ENCODE results near the gene YARS2. TPM values are rescaled to one million over a fixed set of nuclear protein-coding genes. Genes with fewer than 3 reads are reported as not detected.

The YARS2 gene
- total RNA-seq, 4 donors from 2014 or later, result 13.2 to 24.0 (median 16.7) TPM

GRCh38 chr12:32789916-32790315 lies 34.2 kb upstream of the YARS2 start:
- WGBS, 2 donors (ENCODE audit: low coverage in 1 of 2), result 10 to 26% methylated on average over 2 of the region's 2 CpGs
- Histone ChIP-seq H3K4me3 (no peak overlapping the region), H3K9me3 (no peaks in the 10 kb centered on the region), H3K36me3 (no peaks in the 10 kb centered on the region), H3K4me1 (no peaks in the 10 kb centered on the region), H3K27me3 (peaks cover 7% of the 10 kb centered on the region), H3K27ac (no peak overlapping the region)
- no peak for TF ChIP-seq POLR2A (IDR thresholded peaks at IDR 0.05)
- TF ChIP-seq POLR2AphosphoS5 (IDR thresholded peaks at IDR 0.05), result no peak
- no peak for TF ChIP-seq EP300 (IDR thresholded peaks at IDR 0.05)
- no peak for TF ChIP-seq CTCF (IDR thresholded peaks at IDR 0.05)
- no peak for ATAC-seq

- Histone ChIP-seq H3K36me3 (no peaks in the 10 kb centered on the region), H3K4me3 (no peak overlapping the region), H3K27me3 (peaks cover 10% of the 10 kb centered on the region), H3K4me1 (no peaks in the 10 kb centered on the region), H3K27ac (no peak overlapping the region), H3K9me3 (no peaks in the 10 kb centered on the region)
- no peak for ATAC-seq
- no peak for TF ChIP-seq POLR2AphosphoS5 (IDR thresholded peaks at IDR 0.05)
- TF ChIP-seq CTCF (IDR thresholded peaks at IDR 0.05), result no peak
- TF ChIP-seq EP300 (IDR thresholded peaks at IDR 0.05), result no peak
- TF ChIP-seq POLR2A (IDR thresholded peaks at IDR 0.05), result no peak
These were observed 33.7 kb upstream of the YARS2 start for GRCh38 chr12:32789446-32789845.

GRCh38 chr12:32788405-32788804 lies 32.7 kb upstream of the YARS2 start:
- WGBS, 2 donors (ENCODE audit: low coverage in 1 of 2), result 31 to 77% methylated on average over 3 of the region's 4 CpGs
- Histone ChIP-seq H3K27me3 (peaks cover 10% of the 10 kb centered on the region), H3K4me1 (no peaks in the 10 kb centered on the region), H3K27ac (no peak overlapping the region), H3K36me3 (no peaks in the 10 kb centered on the region), H3K4me3 (no peak overlapping the region), H3K9me3 (no peaks in the 10 kb centered on the region)
- no peak for TF ChIP-seq EP300 (IDR thresholded peaks at IDR 0.05)
- ATAC-seq, result no peak

- no peaks in the 10 kb centered on the region for H3K9me3 ChIP-seq
- no peak overlapping the region for H3K4me3 ChIP-seq
- no peaks in the 10 kb centered on the region for H3K4me1 ChIP-seq
- TF ChIP-seq POLR2AphosphoS5 (IDR thresholded peaks at IDR 0.05) (no peak), POLR2A (IDR thresholded peaks at IDR 0.05) (no peak), EP300 (IDR thresholded peaks at IDR 0.05) (no peak), CTCF (IDR thresholded peaks at IDR 0.05) (no peak)
- H3K36me3 ChIP-seq, result no peaks in the 10 kb centered on the region
- WGBS, 2 donors (ENCODE audit: low coverage in 1 of 2), result 60 to 77% methylated on average over 5 of the region's 5 CpGs
- peaks cover 10% of the 10 kb centered on the region for H3K27me3 ChIP-seq
- no peak for ATAC-seq
- no peak overlapping the region for H3K27ac ChIP-seq
These were observed 29.9 kb upstream of the YARS2 start for GRCh38 chr12:32785557-32785956.

- WGBS, 2 donors (ENCODE audit: low coverage in 1 of 2), result 37 to 39% methylated on average over 3 of the region's 3 CpGs
- Histone ChIP-seq H3K27me3 (peaks cover 18% of the 10 kb centered on the region), H3K9me3 (no peaks in the 10 kb centered on the region), H3K27ac (no peak overlapping the region), H3K4me3 (no peak overlapping the region), H3K36me3 (no peaks in the 10 kb centered on the region), H3K4me1 (no peaks in the 10 kb centered on the region)
- TF ChIP-seq CTCF (IDR thresholded peaks at IDR 0.05) (no peak), POLR2A (IDR thresholded peaks at IDR 0.05) (no peak)
- no peak for ATAC-seq
These were observed 27.3 kb upstream of the YARS2 start for GRCh38 chr12:32783029-32783428.

- Histone ChIP-seq H3K36me3 (no peaks in the 10 kb centered on the region), H3K27me3 (peaks cover 17% of the 10 kb centered on the region), H3K4me1 (no peaks in the 10 kb centered on the region), H3K4me3 (no peak overlapping the region), H3K27ac (no peak overlapping the region), H3K9me3 (no peaks in the 10 kb centered on the region)
- WGBS, 2 donors (ENCODE audit: low coverage in 1 of 2), result 0 to 17% methylated on average over 1 of the region's 1 CpG
- no peak for ATAC-seq
- TF ChIP-seq POLR2A (IDR thresholded peaks at IDR 0.05) (no peak), POLR2AphosphoS5 (IDR thresholded peaks at IDR 0.05) (no peak), EP300 (IDR thresholded peaks at IDR 0.05) (no peak), CTCF (IDR thresholded peaks at IDR 0.05) (no peak)
These were observed 24.4 kb upstream of the YARS2 start for GRCh38 chr12:32780071-32780470.
